Activated T-cell treated with anti-CD3 and anti-CD28 coated beads, Interleukin-2, amount 50 U/mL, for 48 hours (primary cell): ENCODE measurements around the gene HNRNPAB.
"Not testable (repeated sequence)": the region's sequence is repeated elsewhere in the genome, so short reads cannot be mapped to it uniquely, and the experiment has no call there.

Experiments
- DNase-seq, 2 experiments: peaks; one replicate each; pipeline ENCODE4 v3.0.0-alpha.2; 2020

Gene HNRNPAB

GRCh38 chr5:178232124-178232919 lies 28.0 kb downstream of the HNRNPAB start, which contains the start of gene PHYKPL:
Gene PHYKPL (minus strand): TSS chr5:178232802. CDS start chr5:178232550, 252 bp downstream.
- DNase-seq, result peak; percentile 85 to 87

GRCh38 chr5:178232920-178233429 lies 28.6 kb downstream of the HNRNPAB start:
- DNase-seq, result no peak

GRCh38 chr5:178234121-178234749 lies 29.9 kb downstream of the HNRNPAB start:
- DNase-seq, result no peak

- DNase-seq, result peak; percentile 88 to 90
Measured at GRCh38 chr5:178234750-178235587, 30.6 kb downstream of the HNRNPAB start.

DNA sequence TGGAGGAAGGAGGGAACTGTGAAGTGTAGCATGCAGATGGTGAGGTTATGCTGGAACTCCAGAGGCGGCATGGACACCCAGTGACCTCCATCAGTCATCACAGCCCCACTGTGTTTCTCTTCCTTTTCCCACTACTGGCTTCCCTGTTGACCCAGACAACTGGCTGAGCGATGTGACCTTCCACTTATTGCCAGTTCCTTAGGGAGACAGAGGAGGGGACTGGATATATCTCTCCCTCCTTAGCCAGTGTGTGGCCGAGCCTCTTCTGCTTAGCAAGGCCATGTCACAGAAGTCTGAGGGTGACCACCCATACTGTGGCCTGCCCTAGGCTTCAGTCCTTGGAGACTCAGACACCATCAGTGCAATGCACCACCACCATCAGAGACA lies 31.2 kb downstream of the HNRNPAB start:
- DNase-seq, result no peak

GRCh38 chr5:178236126-178236525 lies 31.8 kb downstream of the HNRNPAB start:
- DNase-seq, result no peak

DNA sequence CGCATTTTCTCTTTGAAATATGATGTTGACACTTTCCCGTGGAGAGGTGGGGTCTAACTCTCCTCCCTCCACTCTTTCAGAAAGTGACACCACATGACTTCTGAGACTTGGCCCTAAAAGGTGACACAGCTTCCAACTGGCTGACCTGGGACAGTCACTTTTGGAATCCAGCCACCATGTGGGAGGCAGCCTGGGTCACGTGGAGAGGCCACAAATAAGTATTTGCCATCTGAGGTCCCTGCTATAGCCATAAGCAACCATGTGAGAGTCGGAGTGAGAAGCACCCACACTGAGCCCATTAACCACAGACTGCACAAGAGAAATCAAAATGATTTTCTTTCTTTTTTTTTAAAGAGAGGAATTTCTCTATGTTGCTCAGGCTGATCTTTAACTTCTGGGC lies 32.3 kb downstream of the HNRNPAB start:
- DNase-seq, result no peak

DNA sequence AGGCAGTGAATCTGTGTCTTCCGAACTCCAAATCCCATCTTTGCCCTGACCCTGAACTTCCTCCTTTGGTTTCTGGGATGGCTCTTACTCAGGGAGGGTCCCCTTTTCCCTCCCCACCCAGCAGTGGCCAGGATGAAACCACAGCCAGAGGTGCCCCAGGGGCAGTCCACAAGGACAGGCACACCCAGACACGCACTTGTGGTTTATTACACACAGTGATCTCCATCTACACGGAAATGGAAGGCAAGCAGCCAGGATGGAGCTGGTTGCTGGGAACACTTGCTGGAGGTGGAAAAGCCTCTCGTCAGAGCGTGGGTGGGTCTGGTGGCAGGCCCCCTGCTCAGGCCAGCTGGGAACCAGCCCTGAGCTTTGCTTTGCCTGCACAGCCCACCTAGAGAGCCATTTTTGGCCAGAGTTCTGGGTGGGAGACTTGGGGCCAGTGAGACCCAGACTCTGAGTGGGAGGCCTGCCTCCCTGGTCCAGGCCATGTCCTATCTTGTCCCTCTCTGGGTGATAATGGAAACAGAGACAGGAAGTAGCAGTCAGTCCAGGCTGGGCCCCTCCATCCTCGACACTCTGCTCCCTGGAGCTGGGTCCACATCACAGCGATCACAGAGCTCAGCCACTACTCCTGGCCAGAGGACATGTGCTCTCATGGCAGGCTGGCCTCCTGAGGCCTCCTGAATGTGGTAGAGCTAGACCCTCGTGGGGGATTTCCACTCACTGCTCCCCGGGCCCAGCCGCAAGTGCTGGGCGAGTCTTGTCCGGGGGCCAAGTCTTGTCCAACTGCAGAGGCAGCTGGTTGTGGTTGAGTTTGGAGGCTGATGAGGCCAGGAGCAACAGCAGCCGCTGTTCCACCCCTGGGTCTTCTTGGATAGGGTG lies 33.3 kb downstream of the HNRNPAB start:
- DNase-seq, result no peak

DNA sequence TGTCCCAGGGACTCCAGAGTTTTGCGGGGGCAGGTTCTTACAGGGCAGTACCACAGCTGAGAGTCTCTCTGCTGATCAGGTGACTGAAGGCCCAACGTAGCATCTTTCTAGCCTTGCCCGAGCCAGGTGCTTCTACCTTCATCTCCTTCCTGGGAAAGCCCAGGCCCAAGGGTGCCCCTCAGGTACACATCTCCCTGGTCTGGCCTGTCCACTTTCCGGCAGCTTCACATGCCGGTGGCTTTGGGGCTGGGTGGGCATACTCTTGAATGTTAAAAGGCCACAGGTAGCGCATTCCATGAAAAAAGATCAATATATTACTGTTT lies 33.9 kb downstream of the HNRNPAB start:
- no peak for DNase-seq

- DNase-seq, result no peak
Measured at GRCh38 chr5:178238711-178239592, 34.6 kb downstream of the HNRNPAB start.

DNA sequence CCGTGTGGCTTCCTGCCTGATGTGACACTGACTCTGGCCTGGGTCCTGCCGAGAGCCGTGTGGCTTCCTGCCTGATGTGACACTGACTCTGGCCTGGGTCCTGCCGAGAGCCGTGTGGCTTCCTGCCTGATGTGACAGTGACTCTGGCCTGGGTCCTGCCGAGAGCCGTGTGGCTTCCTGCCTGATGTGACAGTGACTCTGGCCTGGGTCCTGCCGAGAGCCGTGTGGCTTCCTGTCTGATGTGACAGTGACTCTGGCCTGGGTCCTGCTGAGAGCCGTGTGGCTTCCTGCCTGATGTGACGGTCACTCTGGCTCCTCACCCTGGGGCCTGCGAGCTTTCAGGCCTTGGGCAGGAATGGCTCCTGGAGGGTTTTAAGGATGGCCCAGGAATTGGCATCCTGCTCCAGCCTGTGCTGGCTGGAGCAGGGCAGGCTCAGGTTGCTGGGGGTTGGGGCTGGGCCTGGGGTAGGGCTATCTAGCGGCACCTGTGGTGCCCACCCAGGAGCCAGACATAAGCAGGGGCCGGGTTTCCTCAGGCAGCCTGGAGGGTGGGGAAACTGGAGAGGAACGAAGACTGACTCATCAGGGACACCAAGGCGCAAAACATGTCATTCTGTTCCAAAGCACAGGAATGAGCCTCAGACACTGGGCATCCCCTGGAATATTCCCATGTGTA lies 35.4 kb downstream of the HNRNPAB start:
- DNase-seq, result not testable (repeated sequence)

DNA sequence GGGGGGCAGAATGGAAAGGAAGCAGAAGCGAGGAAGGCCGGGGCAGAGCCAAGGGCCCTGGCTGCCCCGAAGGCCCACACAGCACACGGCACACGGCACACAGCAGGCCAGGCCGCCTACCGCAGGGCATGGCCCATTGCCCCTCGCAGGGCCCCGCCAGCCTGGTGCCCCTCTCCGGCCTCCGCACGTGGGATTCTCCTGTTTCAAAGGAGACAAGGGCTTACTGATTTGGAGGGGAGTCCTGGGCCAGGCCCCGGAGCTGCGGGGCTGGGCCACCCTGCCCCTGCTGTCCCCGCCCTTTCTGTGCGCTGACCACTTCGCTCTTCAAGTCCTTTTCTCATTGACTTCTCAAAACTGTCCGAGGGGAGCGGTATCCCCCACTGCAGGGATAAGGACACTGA lies 36.0 kb downstream of the HNRNPAB start:
- no peak for DNase-seq

GRCh38 chr5:178240766-178241165 lies 36.4 kb downstream of the HNRNPAB start:
- DNase-seq, result no peak

GRCh38 chr5:178241231-178241663 lies 36.9 kb downstream of the HNRNPAB start:
- peak in 1 of 2 experiments; percentile 44 for DNase-seq

DNA sequence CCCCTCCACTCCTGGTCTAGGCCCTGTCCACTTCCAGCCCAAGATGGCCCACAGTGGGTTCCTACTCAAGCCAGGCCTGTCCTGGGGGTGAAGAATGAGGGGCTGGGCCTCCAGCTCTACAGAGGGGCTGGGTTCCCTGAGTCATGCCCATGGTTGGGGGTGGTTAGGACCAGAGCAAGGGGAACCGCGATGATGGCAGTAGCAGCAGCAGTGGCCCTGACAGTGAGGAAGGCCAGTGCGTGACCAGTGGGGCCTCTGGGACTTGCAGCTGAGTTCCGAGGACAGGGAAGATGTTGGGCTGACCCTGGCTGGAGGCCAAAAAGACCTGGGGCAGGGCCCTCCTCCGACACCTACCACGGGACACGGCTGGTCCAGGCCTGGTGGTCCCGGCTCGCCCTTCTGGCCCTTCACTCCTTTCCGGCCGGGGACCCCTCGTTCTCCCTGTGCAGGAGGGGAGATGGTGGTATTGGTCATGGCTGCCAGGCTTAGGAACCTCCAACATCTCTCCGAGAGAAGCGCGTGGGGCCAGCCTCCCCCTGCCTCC lies 37.4 kb downstream of the HNRNPAB start:
- DNase-seq, result no peak

DNA sequence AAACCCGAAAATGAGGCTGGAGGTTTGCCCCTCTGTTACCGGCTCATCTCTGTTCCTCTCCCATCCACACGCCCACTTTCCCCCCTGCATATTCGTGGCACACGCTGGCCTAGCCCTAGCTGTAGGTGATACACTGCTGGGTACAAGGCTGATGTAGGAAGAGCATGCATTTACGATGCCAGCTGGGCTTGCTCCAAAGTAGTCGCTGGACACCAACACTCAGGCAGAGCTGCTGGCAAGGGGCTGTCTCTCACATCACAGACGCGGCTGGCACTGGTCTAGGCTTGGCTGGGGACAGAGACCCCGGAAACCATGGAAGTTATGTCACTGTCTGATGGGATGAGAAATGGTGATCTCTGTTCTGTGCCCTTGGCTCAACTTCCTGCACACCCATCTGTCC lies 38.1 kb downstream of the HNRNPAB start:
- DNase-seq, result no peak

DNA sequence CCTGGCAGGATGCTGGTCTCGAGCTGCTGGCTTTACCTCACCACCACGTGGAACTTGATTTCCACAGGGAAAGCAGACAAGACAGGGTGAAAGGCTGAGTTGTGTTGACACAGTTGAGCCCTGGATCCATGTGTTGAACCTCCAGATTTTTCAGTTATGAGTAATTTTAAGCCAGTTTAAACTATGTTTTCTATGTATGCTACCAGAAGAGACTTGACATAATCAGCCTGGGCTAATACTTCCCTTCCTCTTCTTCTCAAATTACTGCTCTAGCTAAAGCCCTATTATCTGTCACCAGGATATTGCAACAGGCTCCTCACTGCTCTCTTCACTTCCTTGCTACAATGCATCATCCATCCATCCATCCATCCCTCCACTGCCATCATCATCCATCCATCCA lies 40.2 kb downstream of the HNRNPAB start:
- no peak for DNase-seq

DNA sequence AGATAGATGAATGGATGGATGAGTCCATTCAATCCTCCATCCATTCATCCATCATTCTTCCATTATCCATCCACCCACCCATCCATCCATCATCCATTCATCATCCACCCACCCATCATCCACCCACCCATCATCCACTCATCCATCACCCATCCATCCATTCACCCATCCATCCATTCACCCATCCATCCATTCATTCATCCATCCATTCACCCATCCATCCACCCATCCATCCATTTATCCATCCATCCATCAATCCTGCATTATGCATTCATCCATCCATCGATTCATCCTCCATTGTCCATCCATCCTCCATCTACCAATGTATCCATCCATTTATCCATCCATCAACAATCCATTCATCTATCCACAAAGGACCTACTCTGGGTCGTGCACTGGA lies 41.1 kb downstream of the HNRNPAB start:
- no peak for DNase-seq

DNA sequence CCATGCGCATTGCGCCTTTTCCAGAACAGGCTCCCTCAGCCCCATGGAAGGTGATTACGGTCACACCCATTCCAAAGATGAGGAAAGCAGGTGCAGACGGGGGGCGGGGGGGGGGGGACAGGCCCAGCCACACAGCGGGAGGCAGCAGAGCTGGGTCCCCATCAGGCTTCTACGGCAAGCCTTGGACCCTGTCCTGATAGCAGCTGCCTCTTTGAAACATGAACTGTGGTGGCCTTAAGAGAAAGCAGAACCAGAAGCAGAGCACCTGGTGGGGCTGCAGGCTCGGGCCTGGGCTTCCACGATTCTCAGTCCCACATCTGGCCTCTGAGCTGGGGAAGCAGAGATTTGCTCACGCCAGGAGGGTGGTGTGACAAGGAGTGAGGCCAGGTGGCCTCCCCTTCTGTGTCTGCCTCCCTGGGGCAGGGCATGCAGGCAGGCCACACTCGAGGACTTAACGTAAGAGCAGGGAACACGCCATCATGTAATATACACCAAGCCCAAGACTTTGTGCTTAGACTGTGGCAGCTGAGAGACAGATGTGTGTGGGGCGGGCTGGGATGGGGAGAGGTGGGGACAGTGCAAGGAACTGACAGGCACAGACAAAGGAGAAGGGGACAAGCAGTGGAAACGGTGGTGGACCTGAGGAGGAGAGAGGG lies 42.4 kb downstream of the HNRNPAB start:
- DNase-seq, result no peak
